SK-N-SH treated with all-trans-retinoic acid at 6 μM for 48 hours (cell line): ENCODE data around the gene MCUR1.
"Not testable (repeated sequence)": the region's sequence is repeated elsewhere in the genome, so short reads cannot be mapped to it uniquely, and the experiment has no call there.

Experiments used
- BACH2 ChIP-seq: fragments of 250-450 bp; sonication (Bioruptor Pico); IDR thresholded peaks from 2 replicates; pipeline ENCODE4 v1.9.0; 2021; ENCODE audit warnings: mild to moderate bottlenecking, borderline replicate concordance
- CSDC2 ChIP-seq: fragments of 250-450 bp; sonication (Bioruptor Pico); IDR thresholded peaks from 2 replicates; pipeline ENCODE4 v1.5.0; 2020; ENCODE audit warnings: mild to moderate bottlenecking, moderate library complexity
- ESRRG ChIP-seq: fragments of 250-450 bp; sonication (Bioruptor Pico); IDR thresholded peaks from 2 replicates; pipeline ENCODE4 v1.6.1; 2021; ENCODE audit warnings: mild to moderate bottlenecking
- GLIS3 ChIP-seq: fragments of 250-450 bp; sonication (Bioruptor Pico); IDR thresholded peaks from 2 replicates; pipeline ENCODE4 v1.5.0; 2020; ENCODE audit warnings: mild to moderate bottlenecking, moderate library complexity
- OSR1 ChIP-seq: fragments of 250-450 bp; sonication (Bioruptor Pico); IDR thresholded peaks from 2 replicates; pipeline ENCODE4 v1.8.0; 2022; ENCODE audit warnings: moderate library complexity, mild to moderate bottlenecking, inconsistent platforms
- POU6F1 ChIP-seq: fragments of 250-450 bp; sonication (Bioruptor Pico); IDR thresholded peaks from 2 replicates; pipeline ENCODE4 v1.8.0; 2021; ENCODE audit warnings: low read depth, mild to moderate bottlenecking, moderate library complexity, borderline replicate concordance
- RARB ChIP-seq: fragments of 250-450 bp; sonication (Bioruptor Pico); IDR thresholded peaks from 2 replicates; pipeline ENCODE4 v1.8.0; 2021; ENCODE audit warnings: mild to moderate bottlenecking, moderate library complexity
- ZC3H10 ChIP-seq: fragments of 250-450 bp; sonication (Bioruptor Pico); IDR thresholded peaks from 2 replicates; pipeline ENCODE4 v1.5.1; 2021; ENCODE audit warnings: mild to moderate bottlenecking, moderate library complexity
- ZNF70 ChIP-seq: fragments of 450-650 bp; formaldehyde crosslinking; IDR thresholded peaks from 2 replicates; pipeline ENCODE4 v1.5.0; 2020; ENCODE audit warnings: mild to moderate bottlenecking, moderate library complexity
- TF ChIP-seq, protein P1 (sequence below): fragments of 250-450 bp; sonication (Bioruptor Pico); IDR thresholded peaks from 2 replicates; pipeline ENCODE4 v1.8.0; 2020; ENCODE audit warnings: mild to moderate bottlenecking, moderate library complexity, borderline replicate concordance

- TF ChIP-seq ESRRG, RARB, POU6F1, BACH2, ZNF70, ZC3H10, GLIS3, CSDC2, OSR1 (CRISPR knock-in tag): not testable (repeated sequence)
- TF ChIP-seq, protein P1, sequence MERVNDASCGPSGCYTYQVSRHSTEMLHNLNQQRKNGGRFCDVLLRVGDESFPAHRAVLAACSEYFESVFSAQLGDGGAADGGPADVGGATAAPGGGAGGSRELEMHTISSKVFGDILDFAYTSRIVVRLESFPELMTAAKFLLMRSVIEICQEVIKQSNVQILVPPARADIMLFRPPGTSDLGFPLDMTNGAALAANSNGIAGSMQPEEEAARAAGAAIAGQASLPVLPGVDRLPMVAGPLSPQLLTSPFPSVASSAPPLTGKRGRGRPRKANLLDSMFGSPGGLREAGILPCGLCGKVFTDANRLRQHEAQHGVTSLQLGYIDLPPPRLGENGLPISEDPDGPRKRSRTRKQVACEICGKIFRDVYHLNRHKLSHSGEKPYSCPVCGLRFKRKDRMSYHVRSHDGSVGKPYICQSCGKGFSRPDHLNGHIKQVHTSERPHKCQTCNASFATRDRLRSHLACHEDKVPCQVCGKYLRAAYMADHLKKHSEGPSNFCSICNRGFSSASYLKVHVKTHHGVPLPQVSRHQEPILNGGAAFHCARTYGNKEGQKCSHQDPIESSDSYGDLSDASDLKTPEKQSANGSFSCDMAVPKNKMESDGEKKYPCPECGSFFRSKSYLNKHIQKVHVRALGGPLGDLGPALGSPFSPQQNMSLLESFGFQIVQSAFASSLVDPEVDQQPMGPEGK (CRISPR knock-in tag): not testable (repeated sequence)
Measured at GRCh38 chr6:13850690-13851089, 36.3 kb upstream of the MCUR1 start.
